Neural crest cell (in vitro differentiated cells): Measurements from ENCODE around the gene KLF2. TPM values are rescaled to one million over a fixed set of nuclear protein-coding genes. Genes with fewer than 3 reads are reported as not detected.

Experiments used
- DNase-seq: peaks from one replicate; pipeline ENCODE4 v3.0.0; 2021; ENCODE audit warnings: low read depth, mixed read lengths, low spot score
- H3K27ac Mint-ChIP-seq: one replicate; pipeline ENCODE4 v1.8.0; 2021; ENCODE audit warnings: mild to moderate bottlenecking, mixed read lengths; ENCODE audit not compliant: unreplicated experiment
- H3K27me3 Mint-ChIP-seq: 2 replicates; pipeline ENCODE4 v1.8.0; 2021; ENCODE audit warnings: low read depth, mild to moderate bottlenecking, mixed read lengths
- H3K36me3 Mint-ChIP-seq: 2 replicates; pipeline ENCODE4 v1.8.0; 2021; ENCODE audit warnings: low read depth, mild to moderate bottlenecking, mixed read lengths
- H3K4me1 Mint-ChIP-seq: 2 replicates; pipeline ENCODE4 v1.8.0; 2021; ENCODE audit warnings: mixed read lengths
- H3K4me3 Mint-ChIP-seq: one replicate; pipeline ENCODE4 v1.8.0; 2021; ENCODE audit warnings: mild to moderate bottlenecking, mixed read lengths
- H3K9me3 Mint-ChIP-seq: 2 replicates; pipeline ENCODE4 v1.8.0; 2021; ENCODE audit warnings: mixed read lengths
- CTCF ChIP-seq: fragments of 200-600 bp; sonication (generic); conservative IDR thresholded peaks from 2 replicates; pipeline ENCODE4 v1.5.0; 2021; ENCODE audit warnings: antibody characterized with exemption, mild to moderate bottlenecking
- total RNA-seq: library from RNA; stranded (reverse); gene quantifications from 2 replicates; pipeline ENCODE4 v1.2.1, GENCODE V29; 2021

The KLF2 gene
- total RNA-seq, 1 donor from 2014 or later: 0.54 TPM

GRCh38 chr19:16366056-16366432, 41.4 kb downstream of the KLF2 start:
- Mint-ChIP-seq H3K27ac (no peak overlapping the region), H3K36me3 (no peaks in the 10 kb centered on the region), H3K4me3 (no peak overlapping the region), H3K27me3 (no peaks in the 10 kb centered on the region), H3K9me3 (no peaks in the 10 kb centered on the region), H3K4me1 (peaks cover 15% of the 10 kb centered on the region)
- no peak for DNase-seq
- no peak for TF ChIP-seq CTCF

- DNase-seq: no peak
- Mint-ChIP-seq H3K36me3 (no peaks in the 10 kb centered on the region), H3K4me1 (peaks cover 9% of the 10 kb centered on the region), H3K9me3 (no peaks in the 10 kb centered on the region), H3K27ac (no peak overlapping the region), H3K27me3 (no peaks in the 10 kb centered on the region), H3K4me3 (no peak overlapping the region)
- TF ChIP-seq CTCF: no peak
These were observed 42.0 kb downstream of the KLF2 start for GRCh38 chr19:16366433-16367260.

GRCh38 chr19:16367261-16367683, 42.6 kb downstream of the KLF2 start:
- no peaks in the 10 kb centered on the region for H3K27me3 Mint-ChIP-seq
- peaks cover 4% of the 10 kb centered on the region for H3K4me1 Mint-ChIP-seq
- H3K27ac Mint-ChIP-seq: no peak overlapping the region
- H3K4me3 Mint-ChIP-seq: no peak overlapping the region
- no peaks in the 10 kb centered on the region for H3K9me3 Mint-ChIP-seq
- TF ChIP-seq CTCF: no peak
- DNase-seq: no peak
- no peaks in the 10 kb centered on the region for H3K36me3 Mint-ChIP-seq

- peaks cover 3% of the 10 kb centered on the region for H3K36me3 Mint-ChIP-seq
- no peaks in the 10 kb centered on the region for H3K27me3 Mint-ChIP-seq
- TF ChIP-seq CTCF: no peak
- H3K4me1 Mint-ChIP-seq: peaks cover 8% of the 10 kb centered on the region
- no peak overlapping the region for H3K4me3 Mint-ChIP-seq
- DNase-seq: no peak
- H3K9me3 Mint-ChIP-seq: no peaks in the 10 kb centered on the region
- no peak overlapping the region for H3K27ac Mint-ChIP-seq
These were observed 44.0 kb downstream of the KLF2 start for GRCh38 chr19:16368385-16369305.

- TF ChIP-seq CTCF: no peak
- no peak for DNase-seq
- H3K27ac Mint-ChIP-seq: no peak overlapping the region
- H3K36me3 Mint-ChIP-seq: peaks cover 4% of the 10 kb centered on the region
- no peak overlapping the region for H3K4me3 Mint-ChIP-seq
- H3K27me3 Mint-ChIP-seq: no peaks in the 10 kb centered on the region
- H3K4me1 Mint-ChIP-seq: peaks cover 9% of the 10 kb centered on the region
- H3K9me3 Mint-ChIP-seq: no peaks in the 10 kb centered on the region
These were observed 44.7 kb downstream of the KLF2 start for GRCh38 chr19:16369306-16369663.
